Karpas-422 (cell line): Measurements from ENCODE around the gene CLEC7A. TPM values are rescaled to one million over a fixed set of nuclear protein-coding genes. Genes with fewer than 3 reads are reported as not detected.

Experiments
- DNase-seq: peaks from one replicate; pipeline ENCODE4 v3.0.0-alpha.2; 2015
- H2AFZ ChIP-seq: fragments of 200-600 bp; sonication (generic); 2 replicates; pipeline ENCODE4 v1.6.1; 2014; ENCODE audit warnings: antibody characterized with exemption, low read length, mixed read lengths
- H3K27ac ChIP-seq: fragments of 200-600 bp; sonication (generic); 2 replicates; pipeline ENCODE4 v1.5.1; 2014; ENCODE audit warnings: mild to moderate bottlenecking, low read length, moderate library complexity
- H3K27me3 ChIP-seq: fragments of 200-600 bp; sonication (generic); 2 replicates; pipeline ENCODE4 v1.6.1; 2014; ENCODE audit warnings: low read length, mixed read lengths
- H3K36me3 ChIP-seq: fragments of 200-600 bp; sonication (generic); 2 replicates; pipeline ENCODE4 v1.6.1; 2014; ENCODE audit warnings: low read length, mixed read lengths; ENCODE audit not compliant: insufficient read depth
- H3K4me1 ChIP-seq: fragments of 200-600 bp; sonication (generic); 2 replicates; pipeline ENCODE4 v1.6.1; 2014; ENCODE audit warnings: mild to moderate bottlenecking, low read length, mixed read lengths
- H3K4me2 ChIP-seq: fragments of 200-600 bp; sonication (generic); 2 replicates; pipeline ENCODE4 v1.6.1; 2014; ENCODE audit warnings: low read length, low read depth, mild to moderate bottlenecking; ENCODE audit not compliant: poor library complexity, severe bottlenecking
- H3K4me3 ChIP-seq: fragments of 200-600 bp; sonication (generic); 2 replicates; pipeline ENCODE4 v1.5.1; 2014; ENCODE audit warnings: mild to moderate bottlenecking, antibody characterized with exemption, low read length, mixed read lengths
- H3K79me2 ChIP-seq: fragments of 200-600 bp; sonication (generic); 2 replicates; pipeline ENCODE4 v1.6.1; 2014; ENCODE audit warnings: mild to moderate bottlenecking, low read length, mixed read lengths
- H3K9ac ChIP-seq: fragments of 200-600 bp; sonication (generic); 2 replicates; pipeline ENCODE4 v1.6.0; 2014; ENCODE audit warnings: low read length
- H3K9me2 ChIP-seq: fragments of 200-600 bp; sonication (generic), shearing (Covaris generic); replicated peaks from 2 replicates; pipeline ENCODE4 v1.6.0; 2014; ENCODE audit warnings: mild to moderate bottlenecking, low read length, moderate library complexity; ENCODE audit not compliant: insufficient read depth
- H3K9me3 ChIP-seq: fragments of 300-700, 200-600 bp; sonication (generic); 2 replicates; pipeline ENCODE4 v1.6.1; 2014; ENCODE audit warnings: low read length, mixed read lengths
- H4K20me1 ChIP-seq: fragments of 200-600 bp; sonication (generic); 2 replicates; pipeline ENCODE4 v1.6.1; 2014; ENCODE audit warnings: mild to moderate bottlenecking, antibody characterized with exemption, low read length, low read depth; ENCODE audit not compliant: insufficient read depth
- total RNA-seq: library from RNA; depleted of rRNA; stranded (reverse); fragments of >200 nt; shearing (Covaris generic); gene quantifications from 2 replicates; pipeline ENCODE4 v1.2.3, GENCODE V29; 2014; ENCODE audit warnings: low replicate concordance

Gene CLEC7A
- total RNA-seq, 1 experiment from 2014 or later = not detected

DNA sequence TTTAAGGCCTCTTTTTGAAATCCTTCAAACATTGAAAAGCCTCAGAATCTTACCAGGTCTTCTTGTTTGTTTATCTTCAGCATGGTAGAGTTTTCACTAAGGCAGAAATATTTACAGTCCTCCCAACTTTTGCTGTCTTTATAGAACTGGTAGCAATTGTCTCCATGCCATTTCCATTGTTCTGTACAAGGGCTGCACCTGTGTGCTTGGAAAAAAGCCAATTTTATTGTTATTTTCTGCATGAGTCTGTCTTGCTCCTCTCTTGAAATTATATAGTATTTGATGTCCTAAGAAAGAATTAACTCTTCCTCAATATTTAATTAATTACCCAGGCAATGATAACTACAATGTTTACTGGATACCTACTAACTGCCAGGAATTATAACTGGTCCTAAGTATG lies 54.5 kb downstream of the CLEC7A start:
- H3K4me2 ChIP-seq = no peak overlapping the region
- no peaks in the 10 kb centered on the region for H3K9me2 ChIP-seq
- peaks cover 2% of the 10 kb centered on the region; the same call in 1 of the 2 replicates for H3K4me1 ChIP-seq
- H3K36me3 ChIP-seq = no peaks in the 10 kb centered on the region
- H4K20me1 ChIP-seq = no peaks in the 10 kb centered on the region
- no peak overlapping the region for H3K27ac ChIP-seq
- no peaks in the 10 kb centered on the region for H3K79me2 ChIP-seq
- H2AFZ ChIP-seq = no peak overlapping the region
- no peak overlapping the region for H3K9ac ChIP-seq
- no peak for DNase-seq
- H3K9me3 ChIP-seq = no peaks in the 10 kb centered on the region
- H3K27me3 ChIP-seq = no peaks in the 10 kb centered on the region
- no peak overlapping the region for H3K4me3 ChIP-seq

DNA sequence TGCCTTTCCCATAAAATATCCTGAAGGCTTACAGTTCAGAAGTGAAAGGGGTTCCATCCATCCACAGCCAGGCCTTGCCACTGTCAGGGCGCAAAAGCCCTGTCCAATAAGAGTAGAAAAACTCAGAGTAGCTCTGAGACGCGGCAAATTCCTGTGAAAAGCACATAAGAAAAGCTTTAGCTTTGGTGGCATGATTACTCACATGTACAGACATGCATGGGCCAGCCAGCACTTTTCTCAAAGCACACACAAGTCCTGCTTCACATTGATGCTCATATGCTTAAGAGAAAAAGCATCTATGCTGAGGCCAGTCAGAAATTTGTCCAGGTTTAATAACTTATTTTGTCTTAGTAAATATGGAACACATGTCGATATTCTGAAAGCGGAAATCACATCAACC lies 56.7 kb downstream of the CLEC7A start:
- Histone ChIP-seq H4K20me1 (no peaks in the 10 kb centered on the region), H3K9me2 (no peaks in the 10 kb centered on the region), H3K27me3 (no peaks in the 10 kb centered on the region), H3K4me1 (peaks cover 5% of the 10 kb centered on the region; the same call in 1 of the 2 replicates), H3K4me2 (no peak overlapping the region), H3K9me3 (no peaks in the 10 kb centered on the region), H3K79me2 (no peaks in the 10 kb centered on the region), H2AFZ (no peak overlapping the region), H3K36me3 (no peaks in the 10 kb centered on the region), H3K4me3 (no peak overlapping the region), H3K27ac (no peak overlapping the region), H3K9ac (no peak overlapping the region)
- no peak for DNase-seq

- no peaks in the 10 kb centered on the region for H3K9me3 ChIP-seq
- no peak overlapping the region for H3K9ac ChIP-seq
- no peak overlapping the region for H3K27ac ChIP-seq
- no peaks in the 10 kb centered on the region for H4K20me1 ChIP-seq
- no peaks in the 10 kb centered on the region for H3K79me2 ChIP-seq
- H3K4me2 ChIP-seq = no peak overlapping the region
- no peaks in the 10 kb centered on the region for H3K36me3 ChIP-seq
- no peak for DNase-seq
- no peak overlapping the region for H3K4me3 ChIP-seq
- H3K27me3 ChIP-seq = no peaks in the 10 kb centered on the region
- no peak overlapping the region for H2AFZ ChIP-seq
- H3K4me1 ChIP-seq = peaks cover 5% of the 10 kb centered on the region; the same call in 1 of the 2 replicates
- H3K9me2 ChIP-seq = no peaks in the 10 kb centered on the region
Measured at GRCh38 chr12:10072131-10072530, 57.9 kb downstream of the CLEC7A start.

- no peak overlapping the region for H3K27ac ChIP-seq
- no peak overlapping the region for H3K4me2 ChIP-seq
- H3K4me1 ChIP-seq = peaks cover 5% of the 10 kb centered on the region; the same call in 1 of the 2 replicates
- no peaks in the 10 kb centered on the region for H4K20me1 ChIP-seq
- H3K9me3 ChIP-seq = no peaks in the 10 kb centered on the region
- H3K9ac ChIP-seq = no peak overlapping the region
- no peaks in the 10 kb centered on the region for H3K36me3 ChIP-seq
- H3K9me2 ChIP-seq = no peaks in the 10 kb centered on the region
- H3K4me3 ChIP-seq = no peak overlapping the region
- no peaks in the 10 kb centered on the region for H3K79me2 ChIP-seq
- no peak for DNase-seq
- no peak overlapping the region for H2AFZ ChIP-seq
- no peaks in the 10 kb centered on the region for H3K27me3 ChIP-seq
Measured at GRCh38 chr12:10070380-10070779, 59.6 kb downstream of the CLEC7A start.

DNA sequence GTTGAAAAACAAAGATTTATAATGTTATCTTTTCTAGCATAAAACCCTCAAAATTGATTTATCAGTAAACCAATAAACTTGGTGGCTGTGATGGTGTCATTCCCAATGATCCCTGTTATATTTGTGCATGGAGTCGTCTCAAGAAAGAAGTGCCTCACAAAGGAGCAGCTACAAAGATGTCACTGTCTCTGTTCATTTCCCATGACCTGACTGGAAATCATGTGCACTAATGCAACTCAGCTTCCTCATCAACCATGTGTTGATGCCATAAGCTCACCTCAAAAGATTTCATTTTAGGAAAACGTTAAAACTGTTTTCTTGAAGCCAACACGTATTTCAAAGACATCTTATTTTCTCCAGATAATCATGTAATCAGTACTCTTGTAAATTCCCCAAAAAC lies 60.0 kb downstream of the CLEC7A start:
- no peaks in the 10 kb centered on the region for H3K9me3 ChIP-seq

DNA sequence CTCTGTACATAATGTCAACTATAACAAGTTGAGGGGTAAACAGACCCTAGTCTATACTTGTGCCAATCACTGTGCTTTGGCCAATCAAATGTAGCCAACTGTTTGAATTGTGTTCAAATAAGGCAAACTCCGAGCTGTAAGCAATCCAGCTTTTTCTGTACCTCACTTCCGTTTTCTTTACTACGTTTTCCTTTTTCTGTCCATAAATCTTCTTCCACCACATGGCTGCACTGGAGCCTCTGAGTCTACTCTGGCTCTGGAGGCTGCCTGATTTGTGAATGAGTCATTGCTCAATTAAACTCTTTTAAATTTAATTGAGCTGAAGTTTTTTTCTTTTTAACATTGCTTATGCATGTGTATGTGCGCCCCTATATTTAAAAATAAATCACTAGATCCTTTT lies 60.9 kb downstream of the CLEC7A start:
- no peaks in the 10 kb centered on the region for H3K36me3 ChIP-seq
- no peak for DNase-seq
- no peaks in the 10 kb centered on the region for H3K27me3 ChIP-seq
- no peak overlapping the region for H3K4me2 ChIP-seq
- H3K9me3 ChIP-seq = no peaks in the 10 kb centered on the region
- no peaks in the 10 kb centered on the region for H4K20me1 ChIP-seq
- no peak overlapping the region for H3K27ac ChIP-seq
- H3K79me2 ChIP-seq = no peaks in the 10 kb centered on the region
- H3K9ac ChIP-seq = no peak overlapping the region
- no peak overlapping the region for H2AFZ ChIP-seq
- H3K4me3 ChIP-seq = no peak overlapping the region
- H3K4me1 ChIP-seq = peaks cover 5% of the 10 kb centered on the region; the same call in 1 of the 2 replicates
- H3K9me2 ChIP-seq = no peaks in the 10 kb centered on the region

More for the DNA sequence above, 60.0 kb downstream of the CLEC7A start:
- no peak overlapping the region for H3K9ac ChIP-seq
- H2AFZ ChIP-seq = no peak overlapping the region
- no peaks in the 10 kb centered on the region for H4K20me1 ChIP-seq
- H3K4me1 ChIP-seq = peaks cover 5% of the 10 kb centered on the region; the same call in 1 of the 2 replicates
- no peaks in the 10 kb centered on the region for H3K9me2 ChIP-seq
- no peaks in the 10 kb centered on the region for H3K36me3 ChIP-seq
- H3K79me2 ChIP-seq = no peaks in the 10 kb centered on the region
- H3K27ac ChIP-seq = no peak overlapping the region
- no peaks in the 10 kb centered on the region for H3K27me3 ChIP-seq
- H3K4me2 ChIP-seq = no peak overlapping the region
- no peak for DNase-seq
- H3K4me3 ChIP-seq = no peak overlapping the region

DNA sequence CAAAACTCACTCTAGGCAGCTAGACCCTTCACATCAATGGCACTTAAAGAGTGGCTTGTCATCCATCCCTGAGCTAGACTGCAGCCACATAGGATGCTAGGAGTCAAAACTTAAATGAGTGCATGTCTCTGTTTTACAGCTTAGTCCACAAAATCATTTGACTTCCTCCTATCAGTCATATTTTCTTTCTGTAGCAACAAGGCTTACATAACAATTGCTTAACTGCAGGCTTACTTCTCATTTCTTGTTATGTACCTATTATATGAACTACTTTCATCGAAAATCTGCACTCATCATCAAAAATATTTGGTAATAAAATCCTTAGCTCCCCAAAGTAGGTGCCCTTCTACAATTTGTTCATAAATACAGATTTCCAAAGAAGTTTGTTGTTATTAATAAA lies 61.4 kb downstream of the CLEC7A start:
- peaks cover 5% of the 10 kb centered on the region; the same call in 1 of the 2 replicates for H3K4me1 ChIP-seq
- H3K27me3 ChIP-seq = no peaks in the 10 kb centered on the region
- H3K79me2 ChIP-seq = no peaks in the 10 kb centered on the region
- no peak overlapping the region for H2AFZ ChIP-seq
- no peaks in the 10 kb centered on the region for H3K9me2 ChIP-seq
- no peaks in the 10 kb centered on the region for H3K9me3 ChIP-seq
- no peak for DNase-seq
- no peak overlapping the region for H3K4me3 ChIP-seq
- no peak overlapping the region for H3K4me2 ChIP-seq
- no peak overlapping the region for H3K9ac ChIP-seq
- no peaks in the 10 kb centered on the region for H3K36me3 ChIP-seq
- H3K27ac ChIP-seq = no peak overlapping the region
- H4K20me1 ChIP-seq = no peaks in the 10 kb centered on the region

DNA sequence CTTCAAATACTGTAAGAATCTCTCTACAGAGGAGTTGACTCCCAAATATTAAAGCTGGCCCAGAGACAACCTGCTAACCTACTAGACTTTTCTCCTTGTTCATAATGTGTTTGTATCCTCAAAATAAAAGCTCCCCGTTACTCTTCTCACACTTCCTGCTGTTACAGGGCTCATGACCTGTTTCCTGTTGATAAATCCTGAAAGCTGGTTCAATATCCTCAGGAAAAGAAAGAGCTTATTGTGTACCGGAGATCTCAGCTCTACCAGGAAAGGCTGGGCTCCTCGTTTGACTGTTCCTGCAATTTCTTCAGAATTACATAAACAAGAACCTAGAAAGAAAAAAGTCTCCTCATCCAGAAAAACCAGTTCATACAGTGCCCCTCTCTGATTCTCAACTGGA lies 62.1 kb downstream of the CLEC7A start:
- no peaks in the 10 kb centered on the region for H3K9me2 ChIP-seq
- peaks cover 5% of the 10 kb centered on the region; the same call in 1 of the 2 replicates for H3K4me1 ChIP-seq
- no peaks in the 10 kb centered on the region for H3K9me3 ChIP-seq
- H4K20me1 ChIP-seq = no peaks in the 10 kb centered on the region
- DNase-seq = no peak
- H3K27me3 ChIP-seq = no peaks in the 10 kb centered on the region
- no peak overlapping the region for H3K4me2 ChIP-seq
- no peaks in the 10 kb centered on the region for H3K79me2 ChIP-seq
- H3K36me3 ChIP-seq = no peaks in the 10 kb centered on the region
- no peak overlapping the region for H3K4me3 ChIP-seq
- no peak overlapping the region for H3K27ac ChIP-seq
- H2AFZ ChIP-seq = no peak overlapping the region
- no peak overlapping the region for H3K9ac ChIP-seq

DNA sequence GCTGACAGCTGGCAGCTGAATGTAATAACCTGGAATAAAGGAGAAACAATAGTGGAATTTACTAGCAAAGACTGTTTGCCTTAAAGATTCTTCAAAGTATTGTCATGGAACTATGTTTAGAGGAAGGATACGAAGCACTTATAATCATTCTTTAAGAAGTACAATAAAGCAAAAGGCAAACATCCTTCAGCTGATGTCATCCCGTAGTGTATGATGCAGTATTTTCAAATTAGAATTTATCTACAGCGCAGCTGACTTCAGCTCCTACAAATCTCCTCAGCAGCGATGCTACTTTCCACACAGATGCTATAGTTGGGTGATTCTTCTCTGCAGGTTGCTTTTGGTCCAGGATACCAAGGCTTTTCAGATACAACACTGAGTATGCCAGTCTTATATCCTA lies 62.7 kb downstream of the CLEC7A start:
- no peak for DNase-seq
- no peaks in the 10 kb centered on the region for H3K9me2 ChIP-seq
- no peak overlapping the region for H2AFZ ChIP-seq
- H3K9me3 ChIP-seq = no peaks in the 10 kb centered on the region
- no peak overlapping the region for H3K4me3 ChIP-seq
- no peaks in the 10 kb centered on the region for H3K79me2 ChIP-seq
- peaks cover 5% of the 10 kb centered on the region; the same call in 1 of the 2 replicates for H3K4me1 ChIP-seq
- H3K9ac ChIP-seq = no peak overlapping the region
- H3K27ac ChIP-seq = no peak overlapping the region
- H3K4me2 ChIP-seq = no peak overlapping the region
- no peaks in the 10 kb centered on the region for H3K27me3 ChIP-seq
- H4K20me1 ChIP-seq = no peaks in the 10 kb centered on the region
- H3K36me3 ChIP-seq = no peaks in the 10 kb centered on the region
